ENCODE measurements around the gene MAD2L2. TPM values are rescaled to one million over a fixed set of nuclear protein-coding genes. Genes with fewer than 3 reads are reported as not detected.

The MAD2L2 gene
- total and polyA plus RNA-seq, 9 of the 15 experiments (the other 6 are each of a cell fraction or from before 2014, with no cell fraction given), result 12.4 to 286 (median 143) TPM

DNA sequence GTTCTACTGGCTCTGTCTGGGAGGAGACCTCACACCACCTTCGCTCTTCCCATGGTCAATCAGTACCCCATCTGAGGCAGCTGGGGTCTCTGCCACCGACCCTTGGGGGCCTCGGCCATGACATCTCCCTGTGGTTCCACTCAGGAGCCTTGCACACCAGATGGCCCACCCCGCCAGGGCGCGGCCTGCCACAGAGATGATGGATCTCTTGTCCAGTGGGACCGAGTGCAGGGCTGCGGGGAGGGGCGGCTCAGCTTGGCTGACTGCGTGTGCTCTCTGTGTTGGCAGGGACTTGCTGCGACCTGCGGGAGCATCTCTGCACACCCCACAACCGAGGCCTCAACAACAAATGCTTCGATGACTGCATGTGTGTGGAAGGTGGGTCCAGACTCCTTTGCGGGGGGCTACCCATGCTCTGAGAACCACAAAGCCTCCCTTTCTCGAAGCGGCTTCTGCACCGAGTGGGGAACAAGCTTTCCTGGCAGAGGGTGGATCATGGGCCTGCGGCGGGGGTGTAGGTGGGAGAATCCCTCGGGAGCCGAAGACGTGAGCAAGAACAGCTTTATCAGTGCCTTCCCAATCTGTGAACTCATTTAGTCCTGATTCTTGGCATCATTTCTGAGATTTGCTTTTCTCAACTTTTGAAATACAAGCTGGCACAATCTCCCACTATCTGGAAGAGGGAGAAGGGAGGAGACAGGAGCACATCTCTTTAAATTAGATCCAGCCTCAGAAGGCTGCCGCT is 34.1 kb upstream of the MAD2L2 start (continued):
- no peak for TF ChIP-seq TFAM (CRISPR knock-in tag; conservative IDR thresholded peaks at IDR 0.05)
- no peak for TF ChIP-seq E2F3 (CRISPR knock-in tag; IDR thresholded peaks at IDR 0.05)
- TF ChIP-seq MAX (CRISPR knock-in tag; IDR thresholded peaks at IDR 0.05), result 0 out of 2 replicates have a peak, but pooled peaks have one; percentile 19
- peak; percentile 40; the same call in 1 of the 2 replicates for TF ChIP-seq PKNOX1 (IDR thresholded peaks at IDR 0.05)
- TF ChIP-seq CAMTA2 (CRISPR knock-in tag; conservative IDR thresholded peaks at IDR 0.05), result no peak
- no peak for TF ChIP-seq TCFL5 (CRISPR knock-in tag; conservative IDR thresholded peaks at IDR 0.05)
- TF ChIP-seq MBD1 (CRISPR knock-in tag; IDR thresholded peaks at IDR 0.05), result no peak
- no peak for TF ChIP-seq CLOCK (CRISPR knock-in tag; IDR thresholded peaks at IDR 0.05; ENCODE audit: borderline replicate concordance)
- no peak for TF ChIP-seq ZNF23 (CRISPR knock-in tag; IDR thresholded peaks at IDR 0.05)
- no peak for TF ChIP-seq ZNF274 (IDR thresholded peaks at IDR 0.05; ENCODE audit: borderline replicate concordance, low read depth, low read length)
- no peak for TF ChIP-seq NR2C1 (IDR thresholded peaks at IDR 0.05)
- TF ChIP-seq NR2C1 (tag; IDR thresholded peaks at IDR 0.05), result no peak
- no peak for TF ChIP-seq ZNF165 (CRISPR knock-in tag; IDR thresholded peaks at IDR 0.05; ENCODE audit: borderline replicate concordance)
- no peak for TF ChIP-seq HMG20B (CRISPR knock-in tag; IDR thresholded peaks at IDR 0.05)
- TF ChIP-seq EHMT2 (IDR thresholded peaks at IDR 0.05), result no peak
